Hematopoietic multipotent progenitor cell treated with erythropoietin and hydrocortisone succinate and interleukin-3 and kit ligand, for 6 days (in vitro differentiated cells): ENCODE data around the gene DDX1.

Experiments
- DNase-seq: peaks from one replicate; pipeline ENCODE4 v3.0.0-alpha.2; 2015

DDX1 gene

GRCh38 chr2:15647622-15648590 lies 56.2 kb downstream of the DDX1 start:
- DNase-seq: no peak

- no peak for DNase-seq
Measured at GRCh38 chr2:15648593-15649525, 57.2 kb downstream of the DDX1 start.

DNA sequence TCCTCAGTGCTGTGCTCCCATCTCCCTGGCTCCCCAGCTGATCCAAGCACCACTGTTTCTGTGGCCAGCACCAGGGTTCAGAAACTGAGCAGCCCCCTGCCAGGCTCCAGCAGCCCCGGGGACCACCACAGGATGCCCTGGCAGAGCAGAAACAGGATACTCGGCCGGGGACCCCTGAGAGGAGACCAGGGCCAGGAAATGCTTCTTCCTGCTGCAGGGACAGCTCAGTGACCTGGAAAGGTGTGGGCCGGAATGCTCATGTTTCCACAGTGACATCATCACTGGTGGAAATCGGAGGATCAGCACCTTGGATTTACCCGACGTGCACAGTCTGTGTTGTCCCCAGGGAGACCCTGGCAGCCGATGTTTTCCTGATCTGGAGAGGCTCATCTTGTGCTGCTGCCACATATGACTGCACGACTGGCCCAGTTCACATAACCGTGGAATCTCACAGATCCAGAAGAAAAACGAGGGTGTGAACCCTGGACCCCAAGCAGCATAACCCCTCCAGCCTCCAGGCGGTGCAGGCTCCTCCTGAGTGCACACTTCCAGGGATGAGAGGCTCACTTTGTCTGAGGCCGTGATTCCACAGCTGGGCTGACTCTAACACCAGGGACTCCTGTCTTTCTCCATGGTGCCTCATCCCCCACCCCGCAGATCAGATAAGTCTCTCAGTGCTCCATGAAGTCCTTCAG lies 58.0 kb downstream of the DDX1 start:
- no peak for DNase-seq

DNA sequence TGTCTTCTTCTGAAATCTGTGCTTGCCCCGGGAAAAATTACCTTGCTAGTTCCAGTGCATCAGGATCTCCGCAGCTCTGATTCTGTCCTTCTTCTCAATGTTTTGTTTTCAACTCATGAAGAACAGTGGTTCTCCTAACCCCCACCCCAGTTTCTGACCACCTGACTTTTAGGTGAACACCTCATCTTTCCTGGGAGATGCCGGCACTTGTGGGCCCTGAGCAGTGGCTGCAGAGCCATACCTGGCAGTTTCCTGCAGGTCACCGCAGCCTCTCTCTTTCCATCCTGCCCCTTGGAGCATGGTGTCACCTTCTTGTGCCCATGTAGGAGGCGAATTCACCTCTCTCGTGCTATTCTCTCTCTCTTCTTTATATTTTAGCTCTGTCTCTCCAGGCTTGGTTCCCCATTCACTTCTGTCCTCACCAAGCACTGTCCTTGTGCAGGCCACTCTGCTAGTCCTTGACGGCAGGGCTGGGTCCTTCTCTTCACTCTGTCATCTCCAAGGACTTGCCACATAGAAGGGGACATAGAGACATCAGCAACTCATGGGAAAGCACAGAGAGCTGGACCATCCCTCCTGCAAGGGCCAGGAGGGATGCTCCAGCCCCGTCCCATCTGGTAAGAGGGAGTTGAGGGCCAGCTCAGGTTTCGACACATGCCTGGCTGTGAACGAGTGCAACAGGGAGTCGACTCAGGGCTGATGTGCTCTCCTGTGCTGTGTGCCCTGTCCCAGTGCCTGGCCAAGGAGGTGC lies 59.1 kb downstream of the DDX1 start:
- DNase-seq: no peak

- DNase-seq: no peak
Measured at GRCh38 chr2:15651367-15651727, 59.7 kb downstream of the DDX1 start.

DNA sequence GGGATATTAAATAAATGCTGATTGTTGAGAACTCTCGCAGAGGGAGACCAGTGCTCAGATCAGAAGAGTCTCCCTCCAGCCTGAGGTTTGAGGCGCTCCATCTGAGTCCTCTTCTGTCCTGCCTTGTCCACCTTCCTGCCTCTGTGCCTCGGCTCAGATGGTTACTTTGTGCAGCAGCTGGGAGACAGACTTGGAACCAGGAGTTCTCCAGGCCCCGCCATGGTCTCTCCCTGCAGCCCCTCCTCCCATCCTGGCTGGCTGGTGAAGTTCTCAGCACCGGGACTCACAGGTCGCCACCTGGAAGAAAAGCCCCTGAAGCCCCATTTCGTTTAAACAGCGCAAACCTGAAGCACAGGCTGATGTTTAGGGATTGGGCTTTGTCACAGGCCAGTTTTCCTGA lies 60.6 kb downstream of the DDX1 start:
- no peak for DNase-seq

- no peak for DNase-seq
Measured at GRCh38 chr2:15652801-15653200, 61.1 kb downstream of the DDX1 start.

DNA sequence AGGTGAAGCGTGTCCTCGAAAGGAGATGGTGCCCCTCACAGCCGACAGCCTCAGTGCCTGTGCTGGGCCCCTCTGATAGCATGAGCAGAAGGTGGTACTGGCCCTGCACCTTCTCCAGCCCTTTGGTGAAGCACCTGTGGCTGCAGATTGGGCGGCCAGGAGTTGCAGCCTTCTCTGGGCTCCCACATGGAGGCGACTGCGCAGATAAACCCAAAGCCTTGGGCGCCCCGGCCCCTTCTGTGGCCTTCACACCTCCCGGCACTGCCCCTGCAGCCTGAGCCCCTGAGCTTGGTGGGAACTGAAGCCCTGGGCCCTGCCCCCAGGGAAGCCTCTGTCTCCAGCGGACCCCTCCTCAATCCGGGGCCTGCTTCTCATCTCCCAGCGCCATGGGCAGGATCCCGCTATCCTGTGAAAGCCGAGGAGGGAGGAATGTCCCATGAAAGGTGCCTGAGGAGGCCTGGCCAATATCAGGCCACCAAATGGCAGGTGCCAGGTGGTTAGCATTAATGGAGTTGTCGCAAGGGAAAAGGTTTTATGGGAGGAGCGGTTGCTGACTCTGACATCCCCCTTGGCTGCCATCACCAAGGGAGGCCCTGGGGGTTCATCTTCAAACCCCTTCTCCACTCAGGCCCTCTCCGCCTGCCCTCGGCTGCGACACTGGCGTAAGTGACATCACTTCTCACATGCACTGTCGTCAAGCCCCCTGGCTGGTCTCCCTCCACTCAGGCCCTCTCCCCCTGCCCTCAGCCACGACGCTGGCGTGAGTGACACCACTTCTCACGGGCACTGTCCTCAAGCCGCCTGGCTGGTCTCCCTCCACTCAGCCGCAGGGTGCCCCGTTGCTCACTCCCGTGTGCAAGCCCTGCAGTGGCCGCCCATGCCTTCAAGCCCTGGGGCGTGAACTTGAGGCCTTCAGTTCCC lies 62.4 kb downstream of the DDX1 start:
- no peak for DNase-seq

- DNase-seq: no peak
Measured at GRCh38 chr2:15654727-15655073, 63.0 kb downstream of the DDX1 start.

- DNase-seq: no peak
Measured at GRCh38 chr2:15655123-15655887, 63.6 kb downstream of the DDX1 start.

DNA sequence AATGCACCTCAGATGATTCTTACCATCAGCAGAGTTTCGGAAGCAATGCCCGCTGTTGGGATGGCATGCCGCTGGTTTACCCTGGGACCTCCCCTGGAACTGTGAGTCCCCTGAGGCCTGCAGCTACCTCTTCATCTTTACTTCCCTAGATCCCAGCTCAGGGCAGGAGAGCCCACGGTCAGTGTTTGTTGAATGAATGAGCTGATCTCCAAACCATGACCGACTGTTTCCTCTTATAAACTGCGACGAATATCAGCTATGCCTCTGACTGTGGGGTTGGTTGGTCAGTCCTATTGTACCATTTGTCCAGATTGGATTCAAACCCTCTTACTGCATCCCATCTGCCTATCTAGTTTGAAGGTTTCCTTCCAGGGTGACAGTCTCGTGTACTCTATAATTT lies 64.4 kb downstream of the DDX1 start:
- no peak for DNase-seq

DNA sequence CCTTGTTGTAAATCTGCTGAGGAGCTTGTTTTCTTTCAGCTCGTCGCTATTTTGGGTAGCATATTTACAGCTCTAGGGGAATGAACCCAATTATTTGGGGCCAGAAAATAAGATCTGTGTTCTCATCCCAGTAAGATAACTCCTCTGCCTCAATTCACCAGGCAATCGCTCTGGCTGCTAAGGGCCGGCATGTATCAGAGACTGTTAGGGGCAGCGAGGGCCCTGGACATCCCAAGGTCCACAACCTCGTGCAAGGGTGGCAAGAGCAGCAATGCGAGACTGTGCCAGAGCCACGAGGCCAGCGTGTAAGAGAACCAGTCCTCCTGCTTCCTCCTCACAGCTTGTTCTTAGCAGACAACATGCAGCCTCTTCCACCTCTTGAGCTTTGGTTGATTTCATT lies 66.1 kb downstream of the DDX1 start:
- no peak for DNase-seq

GRCh38 chr2:15658911-15659310 lies 67.2 kb downstream of the DDX1 start:
- DNase-seq: no peak

GRCh38 chr2:15660491-15661294 lies 69.0 kb downstream of the DDX1 start:
- DNase-seq: no peak

DNA sequence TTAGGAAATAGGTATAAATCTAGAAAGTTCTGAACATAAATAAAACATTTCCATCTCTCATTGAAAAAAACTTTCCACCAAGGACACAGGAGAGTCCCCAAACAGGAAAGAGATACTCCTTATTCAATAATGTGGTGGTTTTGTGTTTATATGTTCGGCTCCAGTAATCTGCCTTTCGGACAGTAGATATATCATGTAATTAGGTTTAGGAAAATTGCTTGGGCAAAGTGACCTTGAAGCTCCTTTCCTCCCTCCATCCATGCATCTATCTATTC lies 69.6 kb downstream of the DDX1 start:
- DNase-seq: no peak

DNA sequence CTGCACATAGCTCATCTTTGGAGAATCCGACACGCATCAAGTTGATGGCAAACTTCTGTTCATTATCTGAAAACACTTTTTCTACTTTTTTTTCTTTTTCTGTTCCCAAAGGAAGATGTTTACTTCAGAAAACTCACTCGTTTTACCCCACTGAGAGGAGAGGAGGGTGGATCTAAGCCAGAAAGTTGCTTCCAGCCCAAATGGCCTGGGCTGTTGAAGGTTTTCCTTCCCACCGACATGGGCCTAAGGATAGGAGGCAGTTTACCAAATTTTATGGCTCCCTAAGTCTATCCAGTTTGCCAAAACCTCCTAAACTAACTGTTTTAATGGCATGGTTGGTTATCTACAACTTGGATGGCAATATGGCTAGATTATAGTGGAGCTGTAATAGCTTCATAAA lies 70.4 kb downstream of the DDX1 start:
- no peak for DNase-seq

DNA sequence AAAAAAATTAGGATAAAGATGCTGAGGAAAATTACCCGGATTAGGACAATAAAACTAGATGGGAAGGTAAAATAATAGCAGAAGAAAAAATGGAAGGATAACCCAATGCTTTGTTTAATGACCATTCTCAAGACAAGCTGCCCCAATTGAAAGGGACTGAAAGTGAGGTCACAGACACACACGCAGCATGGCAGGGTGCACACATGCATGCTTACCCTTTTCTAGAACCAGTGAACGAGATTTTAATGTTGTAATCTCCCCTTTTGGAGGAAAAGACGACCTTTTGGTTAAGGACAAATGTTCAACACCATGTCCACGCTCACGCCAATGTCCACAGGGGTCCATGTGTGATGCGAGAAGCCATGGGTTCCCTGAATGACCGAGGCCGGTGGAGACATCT lies 70.9 kb downstream of the DDX1 start:
- no peak for DNase-seq

GRCh38 chr2:15663802-15664201 lies 72.1 kb downstream of the DDX1 start:
- no peak for DNase-seq

- DNase-seq: no peak
Measured at GRCh38 chr2:15664273-15665066, 72.8 kb downstream of the DDX1 start.
